Measurements from ENCODE around the gene FOXJ1.

The FOXJ1 gene

DNA sequence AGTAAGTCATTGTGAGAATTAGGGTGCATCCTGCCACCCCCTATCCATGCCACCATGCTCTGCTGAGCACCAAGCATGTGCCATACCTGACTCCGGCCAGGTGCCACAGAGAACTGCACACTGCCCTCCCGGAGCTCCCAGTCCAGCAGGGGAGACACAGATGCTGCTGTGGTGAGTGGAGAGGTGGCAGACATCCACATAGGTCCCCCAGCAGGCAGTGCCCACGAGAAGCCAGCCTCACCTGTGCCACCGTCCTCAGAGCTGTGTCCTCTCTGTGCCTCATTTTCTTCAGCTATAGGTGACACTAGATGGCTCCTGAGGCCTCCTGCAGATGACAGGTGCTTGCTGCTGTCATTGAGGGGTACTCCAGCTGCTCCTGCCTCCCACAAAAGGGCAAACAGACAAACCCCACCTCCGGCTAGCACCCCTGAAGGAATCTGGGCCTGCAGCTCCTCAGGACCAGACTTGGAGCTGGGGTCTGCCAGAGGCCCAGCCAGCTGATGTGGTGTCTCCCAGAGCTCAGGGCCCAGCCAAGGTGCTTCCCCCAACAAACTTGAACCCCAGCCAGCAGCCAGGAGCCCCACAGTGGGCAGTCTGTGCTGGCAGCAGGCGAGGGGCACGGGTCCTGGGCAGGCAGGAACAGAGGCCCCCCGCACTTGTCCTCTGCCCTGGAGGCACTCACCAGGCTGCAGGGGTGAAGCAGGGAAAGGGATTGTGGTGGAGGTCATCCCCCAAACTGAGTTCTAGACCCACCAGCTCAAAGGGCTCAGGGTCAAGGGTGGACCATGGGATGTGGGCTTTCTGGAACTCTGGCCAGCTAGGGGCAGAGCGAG, 17.1 kb downstream of the FOXJ1 start:
- no peak for DNase-seq (ENCODE audit: low spot score)

DNA sequence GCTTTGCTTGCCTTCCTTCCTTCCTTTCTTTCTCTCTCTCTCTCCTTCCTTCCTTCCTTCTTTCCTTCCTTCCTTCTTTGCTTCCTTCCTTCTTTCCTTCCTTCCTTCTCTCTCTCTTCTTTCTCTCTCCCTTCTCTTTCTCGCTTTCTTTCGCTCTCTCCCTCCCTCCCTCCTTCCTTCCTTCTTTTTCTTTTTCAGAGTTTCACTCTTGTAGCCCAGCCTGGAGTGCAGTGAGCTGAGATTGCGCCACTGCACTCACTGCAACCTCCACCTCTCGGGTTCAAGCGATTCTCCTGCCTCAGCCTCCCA, 17.9 kb downstream of the FOXJ1 start:
- no peak for DNase-seq (ENCODE audit: low spot score)

DNA sequence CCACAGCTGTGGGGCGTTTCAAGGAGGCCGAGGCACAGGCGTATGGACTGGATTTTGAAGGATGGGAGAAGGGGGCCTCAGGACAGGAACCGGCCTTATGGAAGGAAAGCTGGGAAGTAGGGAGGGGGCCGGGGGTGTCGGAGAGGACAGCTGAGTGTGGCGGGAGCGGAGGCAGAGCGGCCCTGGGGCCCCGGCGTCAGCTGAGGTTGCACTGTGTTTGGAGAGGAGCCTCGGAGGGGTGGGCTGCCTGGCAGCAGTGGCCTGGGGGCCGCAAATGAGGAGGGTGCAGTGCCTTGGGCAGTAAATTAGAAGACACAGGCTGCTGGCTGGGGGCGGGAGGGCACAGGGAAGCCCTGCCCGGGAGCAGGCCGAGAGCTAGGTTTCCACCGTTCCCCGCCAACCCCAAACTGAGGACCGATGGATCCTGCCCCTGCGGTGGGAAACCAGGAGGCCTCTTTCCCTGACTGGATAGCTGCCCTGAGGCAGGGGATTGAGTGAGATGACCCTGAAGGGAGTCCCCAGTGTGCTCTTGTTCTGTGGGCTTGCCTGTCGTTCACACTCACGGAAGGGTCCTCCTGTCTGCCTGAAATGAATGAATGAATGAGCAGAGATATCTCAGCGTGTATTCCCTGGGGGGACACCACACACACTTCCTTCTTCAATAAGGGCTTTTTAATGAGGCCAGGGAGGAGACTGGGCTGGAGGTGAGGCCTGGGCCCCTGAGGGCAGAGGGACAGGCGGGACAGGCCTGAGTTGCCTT, 18.4 kb downstream of the FOXJ1 start:
- DNase-seq (ENCODE audit: low spot score), result no peak

DNA sequence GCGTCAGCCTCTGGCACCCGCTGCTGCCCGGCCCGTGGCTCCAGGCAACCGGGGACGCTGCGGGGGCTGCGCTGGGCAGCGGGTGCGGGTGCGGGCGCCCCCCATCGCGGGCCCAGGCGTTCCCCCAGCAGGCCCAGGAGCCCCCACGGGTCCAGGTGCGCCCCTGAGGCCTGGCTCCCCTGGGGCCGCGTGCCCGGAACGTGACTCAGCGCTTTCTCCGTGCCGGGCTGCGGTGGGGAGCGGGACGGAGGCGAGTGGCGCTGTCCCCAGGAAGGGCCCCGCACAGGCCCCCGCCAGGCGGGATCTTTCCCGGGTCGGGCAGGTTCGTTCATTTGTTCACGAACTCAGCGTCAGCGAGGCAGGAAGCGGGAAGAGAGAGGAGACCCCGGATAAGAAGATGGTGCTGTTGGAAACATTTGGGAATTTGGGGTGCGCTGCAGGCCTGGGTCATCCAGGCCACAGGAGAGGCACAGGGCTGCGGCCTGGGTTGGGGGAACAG, 19.1 kb downstream of the FOXJ1 start:
- no peak for DNase-seq (ENCODE audit: low spot score)

DNA sequence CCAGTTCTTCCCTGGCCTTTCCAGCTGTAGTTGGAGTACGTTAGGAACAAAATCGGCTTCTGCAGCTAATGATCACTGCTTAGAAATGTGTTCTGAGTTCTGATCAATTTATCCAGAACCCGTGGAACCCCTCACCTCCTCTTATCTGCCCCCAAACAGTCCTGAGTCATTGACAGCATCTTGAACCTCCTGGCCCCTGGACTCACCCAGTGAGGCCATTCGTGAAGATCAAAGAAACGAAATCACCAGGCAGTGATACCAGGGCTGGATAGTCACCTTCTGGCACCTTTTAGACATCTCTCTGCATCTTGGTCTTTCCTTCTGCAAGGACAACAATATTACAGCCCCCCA, 20.4 kb downstream of the FOXJ1 start:
- no peak for DNase-seq (ENCODE audit: low spot score)

DNA sequence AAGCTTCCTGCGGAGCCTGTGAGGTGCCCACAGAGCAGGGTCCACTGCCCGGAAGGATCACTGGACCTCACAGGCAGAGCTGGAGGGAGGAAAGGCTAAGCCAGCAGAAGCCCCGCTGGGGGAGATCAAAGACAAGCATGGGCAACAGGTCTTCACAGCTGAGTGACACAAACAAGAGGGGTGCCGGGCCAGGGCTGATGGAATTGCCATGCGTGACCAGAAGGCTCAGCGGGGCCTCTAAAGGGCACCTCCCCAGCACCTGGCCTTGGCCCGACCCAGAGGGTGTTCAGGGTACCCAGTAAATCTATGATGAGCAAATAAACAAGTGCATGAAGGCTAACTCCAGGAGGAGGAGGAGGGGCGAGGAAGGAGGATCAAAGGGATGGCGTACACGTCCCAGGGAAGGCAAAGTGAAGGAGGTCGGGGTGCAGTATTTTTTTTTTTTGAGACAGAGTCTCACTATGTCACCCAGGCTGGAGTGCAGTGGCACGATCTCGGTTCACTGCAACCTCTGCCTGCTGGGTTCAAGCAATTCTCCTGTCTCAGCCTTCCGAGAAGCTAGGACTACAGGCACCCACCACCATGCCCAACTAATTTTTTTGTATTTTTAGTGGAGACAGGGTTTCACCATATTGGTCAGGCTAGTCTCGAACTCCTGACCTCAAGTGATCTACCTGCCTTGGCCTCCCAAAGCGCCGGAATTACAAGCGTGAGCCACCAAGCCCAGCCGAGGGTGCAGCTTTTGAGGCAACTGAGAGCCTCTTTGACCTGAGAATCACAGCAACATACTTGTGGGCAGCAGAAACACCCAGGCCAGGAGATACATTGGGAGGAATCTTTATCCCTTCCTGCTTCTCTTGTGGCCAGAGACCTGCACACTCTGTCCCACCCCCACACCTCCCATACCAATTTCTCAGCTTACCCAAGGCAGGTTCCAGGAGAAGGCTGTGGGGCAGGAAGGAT, 21.4 kb downstream of the FOXJ1 start:
- DNase-seq (ENCODE audit: low spot score), result no peak

DNA sequence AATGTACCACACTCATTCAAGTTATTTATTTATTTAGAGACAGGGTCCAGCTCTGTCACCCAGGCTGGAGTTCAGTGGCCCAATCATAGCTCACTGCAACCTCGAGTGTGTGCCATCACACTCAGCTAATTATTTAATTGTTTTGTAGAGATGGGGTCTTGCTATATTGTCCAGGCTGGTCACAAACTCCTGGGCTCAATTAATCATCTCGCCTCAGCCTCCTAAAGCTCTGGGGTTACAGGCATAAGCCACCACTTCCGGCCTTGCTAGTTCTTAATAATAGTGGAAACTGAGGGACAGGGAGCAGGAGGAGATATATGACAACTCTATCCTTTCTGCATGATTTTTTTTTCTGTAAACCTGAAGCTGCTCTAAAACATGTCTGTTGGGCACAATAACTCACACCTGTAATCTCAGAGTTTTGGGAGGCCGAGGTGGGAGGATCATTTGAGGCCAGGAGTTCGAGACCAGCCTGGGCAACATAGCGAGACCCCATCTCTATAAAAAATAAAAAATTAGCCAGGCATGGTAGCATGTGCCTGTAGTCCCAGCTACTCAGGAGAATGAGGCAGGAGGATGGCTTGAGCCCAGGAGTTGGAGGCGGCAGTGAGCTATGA, 25.8 kb downstream of the FOXJ1 start:
- no peak for DNase-seq (ENCODE audit: low spot score)

DNA sequence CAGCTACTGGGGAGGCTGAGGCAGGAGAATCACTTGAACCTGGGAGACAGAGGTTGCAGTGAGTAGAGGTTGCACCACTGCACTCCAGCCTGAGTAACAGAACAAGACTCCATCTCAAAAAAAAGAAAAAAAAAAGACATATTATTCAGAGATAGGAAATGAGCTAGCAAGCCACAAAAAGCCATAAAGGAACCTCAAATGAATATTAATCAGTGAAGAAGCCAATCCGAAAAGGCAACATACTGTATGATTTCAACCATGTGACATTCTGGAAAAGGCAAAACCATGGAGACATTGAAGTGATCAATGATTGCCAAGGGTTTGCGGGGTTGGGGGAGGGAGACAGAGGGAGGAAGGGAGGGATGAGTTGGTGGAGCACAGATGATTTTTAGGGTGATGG, 29.1 kb downstream of the FOXJ1 start:
- no peak for DNase-seq (ENCODE audit: low spot score)

DNA sequence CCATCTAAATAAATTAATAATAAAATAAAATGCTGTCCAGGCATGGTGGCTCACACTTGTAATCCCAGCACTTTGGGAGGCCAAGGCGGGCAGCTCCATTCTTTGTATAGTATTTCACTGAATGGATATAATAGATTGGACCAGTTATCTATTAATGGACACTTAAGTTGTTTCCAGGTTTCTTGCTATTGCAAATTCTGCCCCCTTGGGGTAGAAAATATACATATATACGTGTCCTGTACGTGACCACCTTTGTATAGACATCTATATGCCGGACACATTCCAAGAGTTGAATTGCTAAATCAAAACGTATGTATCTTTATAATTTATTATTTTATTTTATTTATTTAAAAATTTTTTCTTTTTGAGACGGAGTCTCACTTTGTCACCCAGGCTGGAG, 33.5 kb downstream of the FOXJ1 start:
- no peak for DNase-seq (ENCODE audit: low spot score)

DNA sequence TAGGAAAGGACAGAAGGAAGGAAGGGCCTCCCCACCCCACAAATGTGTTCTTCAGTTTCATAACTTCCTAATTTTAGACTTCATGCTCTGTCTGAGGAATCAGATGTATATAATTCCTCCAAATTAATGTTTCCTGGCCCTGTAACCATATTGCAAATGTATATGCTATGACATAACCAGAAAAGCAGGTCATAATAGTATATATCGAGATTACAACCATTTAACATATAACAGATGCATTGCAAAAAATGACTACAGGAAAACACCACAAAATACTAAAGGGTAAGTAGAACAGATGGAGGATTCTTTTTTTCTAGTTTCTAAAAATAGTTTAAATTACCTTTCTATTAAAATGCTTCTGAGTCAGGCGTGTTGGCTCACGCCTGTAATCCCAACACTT, 34.3 kb downstream of the FOXJ1 start:
- peak; percentile 28 for DNase-seq (ENCODE audit: low spot score)

DNA sequence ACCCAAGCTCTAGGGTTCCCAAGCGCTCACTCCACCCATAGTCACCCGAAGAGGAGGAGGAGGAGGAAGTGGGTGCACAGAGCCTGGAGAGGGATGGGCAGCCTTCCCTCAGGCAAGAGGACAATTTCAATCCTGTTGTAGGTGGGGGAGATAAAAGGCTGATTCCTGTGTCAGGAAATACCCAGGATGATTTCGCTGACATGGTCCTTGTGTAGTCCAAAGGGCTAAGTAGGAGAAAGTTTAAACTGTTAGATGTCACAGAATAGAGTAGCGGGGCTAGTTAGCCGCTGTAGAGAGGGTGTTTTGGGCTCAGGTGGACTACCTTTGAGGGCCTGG, 36.2 kb downstream of the FOXJ1 start:
- DNase-seq (ENCODE audit: low spot score), result no peak

DNA sequence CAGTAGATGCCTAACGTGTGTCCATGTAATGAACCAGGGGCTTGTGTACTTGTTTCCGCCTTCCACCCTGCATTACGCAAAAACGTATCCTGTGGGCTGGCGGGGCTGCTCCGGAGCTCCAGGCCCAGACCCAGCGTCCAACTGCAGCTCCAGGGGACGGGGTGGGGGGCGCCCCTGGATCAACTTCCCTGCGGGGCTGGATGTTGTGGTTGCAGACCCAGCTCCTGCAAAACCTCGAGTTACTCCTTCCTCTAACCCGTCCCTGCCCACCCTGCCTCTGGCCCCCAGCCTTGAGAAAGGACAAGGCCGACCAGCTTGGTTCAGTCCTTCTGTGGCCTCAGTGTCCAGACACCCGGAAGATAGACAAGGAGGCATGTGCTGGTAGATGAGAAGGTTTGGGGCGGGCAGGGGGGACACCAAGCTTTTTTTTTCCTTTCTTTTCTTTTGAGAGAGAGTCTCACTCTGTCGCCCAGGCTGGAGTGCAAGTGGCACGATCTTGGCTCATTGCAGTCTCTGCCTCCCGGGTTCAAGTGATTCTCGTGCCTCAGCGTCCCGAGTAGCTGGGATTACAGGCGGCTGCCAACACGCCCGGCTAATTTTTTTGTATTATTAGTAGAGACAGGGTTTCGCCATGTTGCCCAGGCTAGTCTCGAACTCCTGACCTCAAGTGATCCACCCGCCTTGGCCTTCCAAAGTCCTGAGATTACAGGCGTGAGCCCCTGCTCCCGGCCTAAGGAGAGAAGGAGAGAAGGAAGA, 36.7 kb downstream of the FOXJ1 start:
- no peak for DNase-seq (ENCODE audit: low spot score)

DNA sequence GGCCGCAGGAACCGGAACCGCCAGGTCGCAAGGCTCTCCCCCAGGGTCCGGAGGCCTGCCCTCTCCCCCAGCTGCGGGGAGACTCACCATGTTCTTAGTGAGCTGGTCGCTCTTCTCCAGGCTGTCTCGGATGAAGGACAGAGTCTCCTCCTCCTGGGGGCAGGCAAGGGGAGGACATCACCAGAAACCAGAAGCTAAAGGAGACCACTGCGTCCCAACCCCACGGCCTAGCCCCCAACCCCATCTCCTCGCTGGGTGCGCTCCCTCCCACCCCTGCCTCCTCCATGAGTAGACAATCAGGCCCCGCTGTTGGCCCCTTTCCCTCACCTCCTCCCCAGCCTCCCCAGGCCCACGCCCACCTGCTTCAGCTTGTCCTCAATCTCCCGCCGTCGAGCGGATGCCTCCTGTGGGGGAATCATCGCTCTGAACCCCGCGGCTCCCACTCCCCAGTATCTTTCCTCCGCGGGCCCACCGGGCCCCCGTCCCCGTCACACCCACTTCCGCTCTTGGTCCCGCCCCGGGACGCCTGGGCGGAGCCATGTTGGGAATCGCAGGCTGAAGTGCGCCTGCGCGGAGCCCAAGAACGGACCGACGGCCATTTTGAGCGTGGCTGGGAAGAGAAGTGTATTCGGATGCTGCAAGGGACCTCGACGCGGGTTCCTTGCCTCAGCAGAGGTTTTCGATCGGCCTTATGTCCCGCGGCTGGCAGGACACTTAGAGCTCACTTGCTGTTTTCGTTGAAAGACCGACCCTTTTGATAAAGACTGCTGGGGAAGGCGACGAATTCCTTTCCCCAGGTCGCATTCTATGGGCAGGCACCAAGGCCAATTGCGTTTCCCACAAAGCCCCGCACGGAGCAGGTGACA, 37.5 kb downstream of the FOXJ1 start, which contains the start of gene EXOC7:
EXOC7 (minus strand) TSS at position 514 of the 866 bp plus-strand sequence; CDS start at position 419, 95 bp downstream.
- peak; percentile 93 for DNase-seq (ENCODE audit: low spot score)

DNA sequence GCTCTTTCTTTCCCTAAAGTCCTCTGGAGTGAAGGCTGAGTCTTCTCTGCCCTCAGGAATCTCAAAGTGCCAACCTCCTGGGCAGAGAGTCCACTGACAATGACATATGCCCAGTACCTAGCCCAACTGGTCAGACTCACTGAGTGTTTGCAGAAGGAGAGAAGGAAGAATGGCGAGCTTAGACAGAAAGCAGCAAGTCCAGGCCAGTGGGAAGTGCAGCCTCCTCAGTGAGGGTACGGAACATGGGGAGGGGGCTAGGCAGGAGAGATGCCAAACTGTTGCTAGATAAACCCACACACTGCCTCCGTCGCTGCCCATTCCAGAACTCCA, 38.1 kb downstream of the FOXJ1 start:
- DNase-seq (ENCODE audit: low spot score), result no peak

DNA sequence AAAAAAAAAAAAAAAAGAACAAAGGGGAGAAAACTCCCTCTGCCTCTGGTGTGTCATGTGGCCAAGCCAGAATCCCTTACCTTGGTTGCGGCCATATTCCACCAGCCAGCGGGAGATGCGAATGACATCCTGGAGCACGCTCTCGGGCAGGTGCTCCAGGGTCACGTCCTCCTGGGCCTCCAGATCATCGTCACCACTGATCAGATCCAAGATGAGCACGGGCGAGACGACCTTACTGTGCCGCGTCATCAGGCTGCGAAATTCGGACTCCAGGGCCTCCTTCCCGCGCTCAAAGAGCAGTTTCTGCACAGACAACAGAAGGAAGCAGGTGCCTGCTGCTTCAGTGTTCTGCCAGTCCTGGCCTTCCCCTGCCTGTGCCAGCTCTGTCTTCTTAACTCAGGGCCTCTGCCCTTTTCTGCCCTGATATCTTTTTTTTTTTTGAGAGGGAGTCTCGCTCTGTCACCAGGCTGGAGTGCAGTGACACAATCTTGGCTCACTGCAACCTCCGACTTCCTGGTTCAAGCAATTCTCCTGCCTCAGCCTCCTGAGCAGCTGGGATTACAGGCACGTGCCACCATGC, 43.2 kb downstream of the FOXJ1 start:
- DNase-seq (ENCODE audit: low spot score), result no peak

DNA sequence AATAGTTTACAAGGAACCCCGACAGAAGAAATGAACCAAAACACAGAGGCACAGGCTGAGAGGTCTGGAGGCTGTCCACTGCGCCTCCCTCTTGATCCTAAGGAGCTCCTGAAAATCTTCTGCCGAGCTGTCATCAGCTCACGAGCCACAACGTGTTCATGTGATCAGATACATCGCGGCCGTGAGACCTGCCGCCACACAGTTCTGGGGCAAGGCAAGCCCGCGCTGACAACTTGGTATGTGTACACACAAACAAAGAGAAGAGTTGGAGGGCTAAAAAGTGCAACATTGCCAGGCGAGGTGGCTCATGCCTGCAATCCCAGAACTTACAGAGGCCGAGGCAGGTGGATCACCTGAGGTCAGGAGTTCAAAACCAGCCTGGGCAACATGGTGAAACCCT, 45.1 kb downstream of the FOXJ1 start:
- no peak for DNase-seq (ENCODE audit: low spot score)

DNA sequence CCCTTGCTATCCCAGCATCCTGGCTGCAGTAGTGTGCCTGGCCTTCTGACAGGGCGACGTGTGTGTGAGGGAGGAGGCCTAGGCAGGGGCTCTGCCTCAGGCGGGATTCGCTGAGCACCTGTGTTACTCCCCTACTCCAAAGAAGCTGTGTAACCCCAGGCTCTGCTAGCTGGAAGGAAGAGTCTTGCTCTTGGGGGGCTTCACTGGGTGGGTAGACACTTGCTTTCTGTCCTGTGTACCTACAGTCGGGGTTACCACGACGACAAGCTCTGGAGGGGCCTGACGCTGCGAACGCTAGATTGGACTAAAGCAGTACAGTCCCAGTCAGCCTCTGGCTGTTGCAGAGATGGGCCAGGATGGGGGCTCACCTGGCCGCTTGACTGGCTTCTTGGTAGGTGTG, 47.0 kb downstream of the FOXJ1 start:
- no peak for DNase-seq (ENCODE audit: low spot score)

DNA sequence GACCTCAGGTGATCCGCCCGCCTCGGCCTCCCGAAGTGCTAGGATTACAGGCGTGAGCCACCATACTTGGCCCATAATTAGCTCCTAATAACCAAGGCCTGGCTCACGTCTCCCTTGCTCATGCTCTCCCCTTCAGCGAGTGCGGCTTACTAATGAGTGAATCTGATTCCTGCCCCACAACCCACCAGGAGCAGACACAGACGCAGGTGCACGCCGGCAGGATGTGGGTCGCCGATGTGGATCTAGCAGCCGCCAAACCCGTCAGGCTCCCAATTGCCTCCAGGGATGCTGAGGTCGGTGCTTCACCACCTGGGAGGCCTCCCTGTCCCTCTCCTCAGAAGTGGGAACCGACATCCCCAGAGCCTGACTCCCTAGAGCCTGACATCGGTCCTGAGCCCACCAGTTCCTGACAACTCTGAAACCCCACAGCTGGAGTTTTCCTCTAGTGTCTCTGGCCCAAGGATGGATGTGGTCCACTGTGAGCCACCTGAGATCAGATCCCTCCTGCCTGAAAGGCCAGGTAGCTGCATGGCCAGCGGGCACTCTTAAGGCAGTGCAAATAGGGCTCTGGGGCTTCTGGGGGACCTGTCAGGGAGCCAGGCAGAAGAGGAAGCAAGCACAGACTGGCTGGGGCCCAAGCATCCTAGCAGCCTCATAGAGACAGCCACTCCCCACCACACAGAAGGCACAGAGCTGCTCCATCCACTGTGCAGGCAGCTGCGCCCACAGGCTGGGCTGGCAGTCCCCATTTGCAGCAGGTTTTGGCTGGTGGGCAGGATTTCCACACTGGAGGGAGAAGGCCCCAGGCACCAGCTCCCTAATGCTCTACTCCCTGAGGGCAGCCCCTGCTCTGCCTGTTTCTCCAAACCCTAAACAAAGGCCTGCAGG, 48.3 kb downstream of the FOXJ1 start:
- no peak for DNase-seq (ENCODE audit: low spot score)

All from cerebellar cortex (tissue), 1 donor.